Activated CD8-positive, alpha-beta memory T cell treated with anti-CD3 and anti-CD28 coated beads for 48 hours (primary cell): Measurements from ENCODE around the gene SRL.
A peak's percentile ranks its signal among the peaks of the same experiment; 100 is the strongest.
"Not testable (repeated sequence)": the region's sequence is repeated elsewhere in the genome, so short reads cannot be mapped to it uniquely, and the experiment has no call there.

Source experiments
- DNase-seq, 3 experiments: peaks; one replicate each; pipeline ENCODE4 v3.0.0-alpha.2; 2020; ENCODE audit warnings: low read depth in 2 of 3, low spot score in 2 of 3

Gene SRL

DNA sequence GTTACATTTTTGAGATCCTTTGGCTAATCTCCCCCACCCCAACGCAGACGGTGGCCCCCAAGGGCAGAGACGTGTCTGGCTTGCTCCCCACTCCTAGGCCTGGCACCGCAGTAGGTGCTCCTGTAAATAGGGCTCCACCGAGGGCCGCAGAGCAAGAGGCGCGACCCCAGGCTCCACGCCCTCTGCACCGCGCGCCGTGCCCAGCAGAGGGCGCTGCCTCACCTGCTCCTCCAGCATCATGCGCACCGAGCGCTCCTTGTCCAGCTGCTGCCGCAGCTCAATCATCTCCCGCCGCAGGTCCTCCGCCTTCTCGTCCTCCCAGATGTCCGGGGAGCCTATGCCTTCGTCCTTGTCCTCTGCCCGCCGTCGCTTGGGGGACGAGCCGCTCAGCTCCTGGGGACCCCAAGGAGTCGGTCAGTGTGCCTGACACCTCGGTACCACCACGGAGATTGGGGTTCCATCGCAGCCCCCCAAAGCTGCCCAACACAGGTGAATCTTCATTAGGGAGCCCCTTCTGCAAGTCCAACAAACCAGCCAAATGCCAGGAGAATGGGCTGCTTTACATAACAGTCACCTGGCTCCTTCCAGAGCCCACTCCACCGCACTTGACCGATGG lies 19.8 kb upstream of the SRL start:
- peak; percentile 23 to 40 (median 32) for DNase-seq

GRCh38 chr16:4260360-4260759 lies 18.5 kb upstream of the SRL start:
- DNase-seq, result no peak

DNA sequence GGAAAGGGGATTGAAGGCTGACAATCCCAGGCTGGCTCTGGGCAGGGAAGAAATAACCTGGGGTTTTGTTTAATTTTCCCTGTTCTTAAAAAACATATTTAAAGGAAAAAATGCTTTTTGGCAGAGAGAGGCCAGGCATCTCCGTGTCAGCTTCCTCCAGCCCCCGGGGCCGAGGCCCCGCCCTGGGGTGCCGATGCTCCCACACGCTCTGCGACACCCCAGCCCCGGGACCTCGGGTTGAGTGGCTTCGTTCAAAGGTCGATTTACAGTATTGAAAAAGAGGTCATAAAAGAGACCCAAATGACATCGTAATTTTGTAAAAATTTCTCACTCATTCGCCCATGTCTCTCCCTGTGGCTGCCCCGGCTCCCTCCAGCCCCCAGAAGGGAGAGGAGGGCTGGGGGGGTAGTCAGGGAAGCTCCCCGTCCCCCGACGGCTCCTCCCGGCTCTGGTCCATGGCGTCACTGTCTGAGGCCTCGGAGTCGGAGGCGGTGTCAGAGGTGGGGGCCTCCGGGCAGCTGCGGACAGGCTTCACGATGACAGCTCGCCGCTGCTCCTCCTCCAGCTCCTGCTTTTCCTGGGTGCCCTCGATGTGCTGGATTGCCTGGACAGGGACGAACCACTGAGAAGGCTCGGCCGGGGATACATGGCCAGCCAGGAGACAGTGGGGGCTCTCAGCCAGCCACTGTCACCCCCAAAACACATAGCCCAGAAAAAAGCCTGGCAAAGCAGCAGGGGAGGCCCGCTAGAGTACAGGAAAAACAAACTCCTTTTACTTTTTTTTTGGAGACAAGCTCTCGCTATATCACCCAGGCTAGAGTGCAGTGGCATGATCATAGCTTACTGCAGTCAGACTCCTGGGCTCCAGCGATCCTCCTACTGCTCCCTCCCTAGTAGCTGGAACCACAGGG lies 16.0 kb upstream of the SRL start:
- no peak for DNase-seq

- DNase-seq, result peak; percentile 90 to 99 (median 97)
Observed at GRCh38 chr16:4253394-4254150, 11.7 kb upstream of the SRL start.

GRCh38 chr16:4253012-4253393 lies 11.1 kb upstream of the SRL start:
- DNase-seq, result not testable (repeated sequence)

- no peak for DNase-seq
Observed at GRCh38 chr16:4249530-4250308, 7.8 kb upstream of the SRL start.

DNA sequence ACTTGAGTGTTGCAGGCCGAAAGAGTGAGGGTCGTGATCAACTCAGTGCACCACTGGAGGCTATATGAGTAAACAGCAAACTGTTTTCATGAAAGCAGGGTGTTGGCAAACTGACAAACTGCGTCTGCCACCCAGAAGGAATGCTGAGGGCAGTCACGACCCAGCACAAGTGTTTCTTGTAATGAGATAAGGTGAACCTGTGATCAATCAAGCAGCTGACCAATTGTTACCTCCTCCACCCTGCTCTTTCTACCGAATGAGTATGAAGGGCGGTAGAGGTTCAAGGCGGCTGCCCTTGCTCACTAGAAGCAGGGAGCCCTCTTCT lies 5.5 kb upstream of the SRL start:
- no peak for DNase-seq

DNA sequence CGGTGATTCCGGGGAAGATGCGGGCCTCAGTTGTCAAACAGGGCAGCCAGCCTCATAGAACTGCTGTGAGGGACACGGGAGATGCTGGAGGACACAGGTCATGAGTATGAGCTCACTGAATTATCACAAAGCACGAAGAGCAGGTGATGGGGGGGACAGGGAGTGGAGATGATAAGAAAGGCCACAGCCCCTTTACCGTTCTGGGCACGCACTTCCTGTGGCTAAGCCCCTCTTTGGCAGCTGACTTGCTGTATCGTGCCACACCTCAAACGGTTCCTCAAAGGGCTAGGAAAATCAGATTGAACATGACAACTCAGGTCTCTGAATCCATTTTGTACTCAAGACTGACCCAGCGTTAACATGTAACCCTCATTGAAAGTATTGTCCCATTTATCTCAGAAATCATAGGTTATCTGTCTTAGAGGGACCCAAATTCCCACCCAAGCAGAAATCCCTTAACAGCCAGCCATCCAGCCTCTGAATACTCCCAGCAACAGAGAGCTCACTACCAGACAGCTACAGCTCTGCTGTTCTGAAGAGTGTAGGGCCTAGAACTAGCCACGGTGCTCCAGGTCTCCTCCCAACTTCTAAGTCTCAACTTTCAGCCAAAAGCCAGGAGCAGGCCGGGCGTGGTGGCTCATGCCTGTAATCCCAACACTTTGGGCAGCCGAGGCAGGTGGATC lies 5.0 kb upstream of the SRL start:
- DNase-seq, result no peak

- no peak for DNase-seq
Observed at GRCh38 chr16:4245077-4245791, 3.4 kb upstream of the SRL start.

DNA sequence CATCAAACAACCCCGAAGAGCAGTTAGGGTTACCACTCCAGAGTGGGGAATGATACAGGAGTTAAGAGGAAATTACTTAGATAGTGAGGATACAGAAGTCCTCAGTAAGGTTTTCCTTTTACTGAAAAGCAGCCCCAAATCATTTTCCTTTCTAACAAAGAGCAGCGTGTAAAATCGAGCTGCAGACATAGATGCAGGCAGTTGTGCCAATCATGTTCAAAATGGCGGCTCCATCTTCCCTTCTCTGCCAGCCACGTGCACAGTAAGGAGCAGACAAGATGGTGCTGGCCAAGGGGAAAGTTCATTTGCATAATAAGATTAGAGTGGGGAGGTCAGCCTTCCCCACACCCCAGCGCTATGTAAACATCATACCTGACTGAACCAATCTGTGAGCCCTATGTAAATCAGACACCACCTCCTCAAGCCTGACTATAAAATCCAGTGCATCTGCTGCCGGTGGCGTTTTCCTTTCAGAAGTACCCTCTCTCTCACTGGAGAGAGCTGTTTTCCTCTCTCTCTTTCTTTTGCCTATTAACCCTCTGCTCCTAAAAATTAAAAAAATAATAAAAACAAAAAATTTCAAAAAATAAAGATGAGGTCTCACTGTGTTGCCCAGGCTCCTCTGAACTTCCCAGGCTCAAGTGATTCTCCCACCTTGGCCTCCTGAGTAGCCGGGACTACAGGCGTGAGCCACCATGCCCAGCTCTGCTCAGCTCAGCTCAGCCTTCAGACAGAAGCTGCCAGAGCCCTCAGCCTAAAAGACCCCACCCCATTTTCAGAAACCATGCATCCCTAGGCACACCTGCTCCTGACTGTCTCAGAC lies 2.6 kb upstream of the SRL start:
- DNase-seq, result no peak

DNA sequence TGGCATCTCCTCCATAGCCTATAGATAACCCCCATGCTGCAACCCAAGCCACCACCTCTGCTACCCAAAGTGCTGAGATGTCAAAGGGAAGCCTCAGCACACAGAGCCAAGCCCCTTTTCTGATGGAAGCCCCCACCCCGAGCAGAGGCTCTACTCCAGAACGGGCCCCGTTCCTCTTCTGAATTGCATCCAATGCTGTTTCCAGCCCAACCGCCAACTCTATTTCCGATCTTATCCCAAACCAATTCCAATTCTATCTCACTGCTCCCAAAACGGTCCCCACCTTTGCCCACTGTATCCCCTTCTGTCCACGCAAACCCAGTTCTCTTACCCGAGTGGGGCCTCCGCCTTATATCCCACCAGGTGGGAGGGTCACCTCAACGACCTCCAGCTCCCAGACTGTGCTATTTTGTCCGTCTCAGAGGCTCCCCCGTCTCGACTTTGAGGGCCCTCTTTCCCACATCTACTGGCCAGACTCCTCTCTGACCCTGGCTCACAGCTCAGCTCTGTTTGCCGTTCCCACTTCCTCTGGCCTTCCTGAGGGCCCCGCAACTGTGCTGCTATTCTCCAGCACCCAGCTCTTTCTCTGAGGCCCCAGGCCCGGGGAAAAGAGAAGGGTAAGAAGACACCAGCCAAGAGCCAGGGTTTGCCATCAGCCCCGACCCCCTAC lies 487 bp downstream of the SRL start:
- no peak for DNase-seq

DNA sequence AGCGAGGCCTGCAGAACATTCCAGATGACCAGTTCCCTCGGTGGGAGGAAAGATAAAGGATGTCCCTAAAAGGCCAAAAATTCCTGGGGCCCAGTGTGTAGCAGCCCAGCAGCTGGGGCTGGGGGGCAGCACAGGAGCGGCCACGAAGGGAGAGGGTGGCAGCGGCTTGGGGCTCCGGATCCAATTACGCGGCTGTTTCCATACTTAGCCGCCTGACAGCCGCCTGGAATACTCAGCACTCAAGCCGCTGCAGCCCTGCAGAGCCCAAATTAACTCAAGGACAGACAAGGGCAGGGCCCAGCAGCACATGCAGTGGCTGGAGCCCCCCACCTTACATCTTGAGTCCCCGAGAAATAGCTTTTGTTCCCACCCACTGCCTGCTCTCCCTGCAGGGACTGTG lies 1.3 kb downstream of the SRL start:
- no peak for DNase-seq

DNA sequence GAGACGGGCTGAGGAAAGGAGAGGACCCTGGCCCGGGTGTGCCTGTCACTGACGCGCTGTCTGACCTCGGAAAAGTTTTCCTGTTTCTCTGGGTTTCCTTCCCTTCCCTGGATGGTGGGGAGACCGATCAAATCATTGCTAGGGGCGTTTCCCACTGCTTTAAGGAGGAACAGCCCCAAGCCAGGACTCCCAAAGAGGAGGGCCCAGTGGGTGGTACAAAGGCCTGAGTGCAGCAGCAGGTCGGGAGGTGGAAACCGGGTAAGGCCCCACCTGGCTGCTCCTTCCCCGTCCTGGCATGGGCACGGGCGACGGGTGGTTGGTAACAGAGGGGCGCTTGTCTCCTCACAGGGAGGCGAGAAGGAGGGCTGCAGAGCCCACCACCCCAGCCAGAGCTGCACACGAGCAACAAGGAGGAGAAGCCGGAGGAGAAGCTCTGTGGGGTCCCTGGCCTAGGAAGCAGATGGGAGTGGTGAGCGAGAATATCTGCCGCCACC lies 2.2 kb downstream of the SRL start:
- no peak for DNase-seq

- DNase-seq, result no peak
Observed at GRCh38 chr16:4239020-4239419, 2.9 kb downstream of the SRL start.

- no peak for DNase-seq
Observed at GRCh38 chr16:4233431-4233830, 8.4 kb downstream of the SRL start.

DNA sequence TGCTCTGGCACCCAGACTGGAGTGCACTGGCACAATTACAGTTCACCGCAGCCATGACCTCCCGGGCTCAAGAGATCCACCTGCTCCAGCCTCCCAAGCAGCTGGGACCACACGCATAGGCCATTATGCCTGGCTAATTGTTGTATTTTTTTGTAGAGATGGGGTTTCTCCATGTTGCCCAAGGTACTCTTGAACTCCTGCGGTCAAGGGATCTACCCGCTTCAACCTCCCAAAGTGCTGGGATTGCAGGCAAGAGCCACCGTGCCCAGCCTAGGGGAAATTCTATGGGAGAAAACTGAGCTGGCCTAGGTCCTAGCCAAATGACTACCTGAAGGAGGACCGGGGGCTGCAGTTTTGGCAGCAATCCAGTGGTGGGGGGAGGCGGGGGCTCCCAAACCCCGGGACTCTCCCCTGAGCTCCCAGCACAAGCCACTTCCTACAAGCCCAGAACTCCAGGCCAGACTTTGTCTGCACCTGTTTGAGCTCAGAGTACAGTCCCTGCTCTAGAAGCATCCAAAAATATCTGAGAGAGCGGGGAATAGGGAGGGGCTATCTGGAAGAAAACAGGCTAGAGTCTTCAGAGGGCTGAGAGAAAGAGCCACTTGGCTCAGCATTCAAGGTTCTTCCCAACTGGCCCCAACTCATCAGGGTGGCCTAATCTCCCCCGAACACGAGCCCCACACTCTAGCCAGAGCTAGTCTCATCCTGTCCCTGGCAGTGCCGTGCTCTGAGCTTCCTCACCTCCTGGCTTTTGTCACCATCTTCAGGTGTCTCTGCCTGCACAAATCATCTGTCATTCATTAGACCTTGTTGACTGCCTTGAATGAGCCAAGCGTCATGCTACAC lies 9.1 kb downstream of the SRL start:
- no peak for DNase-seq

GRCh38 chr16:4231886-4232285 lies 10.0 kb downstream of the SRL start:
- DNase-seq, result no peak

DNA sequence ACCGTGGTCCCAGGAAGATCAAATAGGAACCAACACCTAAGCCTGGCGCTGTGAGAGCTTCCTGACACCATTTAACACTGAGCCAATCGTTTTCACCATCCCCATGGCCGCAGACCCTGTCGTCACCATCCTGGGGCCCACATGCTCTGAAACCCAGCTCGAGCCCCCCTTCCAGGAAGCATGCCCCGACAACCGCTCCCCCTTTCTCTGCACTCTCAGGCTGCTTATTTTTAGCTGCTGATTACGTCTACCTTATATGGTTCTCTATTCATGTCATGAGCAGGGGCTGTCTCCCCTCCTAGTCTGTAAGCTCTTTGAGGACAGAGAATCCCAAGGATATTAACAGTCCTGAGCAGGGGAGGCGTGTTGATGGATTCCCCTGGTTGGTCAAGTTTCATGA lies 10.5 kb downstream of the SRL start:
- no peak for DNase-seq
